H9 (cell line): ENCODE data around the gene MB. TPM values are rescaled to one million over a fixed set of nuclear protein-coding genes. Genes with fewer than 3 reads are reported as not detected.

ENCODE experiments used
- DNase-seq: peaks from one replicate; pipeline ENCODE4 v3.0.0-alpha.2; 2017
- H2AFZ ChIP-seq: one replicate; pipeline ENCODE4 v1.6.1; 2013; ENCODE audit warnings: mild to moderate bottlenecking, low read length, control low read depth, moderate library complexity
- H2AK5ac ChIP-seq: 2 replicates; pipeline ENCODE4 v1.6.1; 2013; ENCODE audit warnings: low read length, control low read depth, mixed read lengths; ENCODE audit not compliant: insufficient read length
- H2BK120ac ChIP-seq: one replicate; pipeline ENCODE4 v1.6.1; 2013; ENCODE audit warnings: low read depth, mild to moderate bottlenecking, low read length, control low read depth, inconsistent platforms; ENCODE audit not compliant: poor library complexity, severe bottlenecking
- H2BK12ac ChIP-seq: 2 replicates; pipeline ENCODE4 v1.6.1; 2013; ENCODE audit warnings: low read length, control low read depth, mixed read lengths, low read depth; ENCODE audit not compliant: insufficient read length
- H2BK15ac ChIP-seq: 2 replicates; pipeline ENCODE4 v1.6.1; 2013; ENCODE audit warnings: low read depth, low read length, control low read depth
- H2BK20ac ChIP-seq: one replicate; pipeline ENCODE4 v1.6.1; 2013; ENCODE audit warnings: low read depth, mild to moderate bottlenecking, low read length, control low read depth, inconsistent platforms; ENCODE audit not compliant: poor library complexity, severe bottlenecking
- H2BK5ac ChIP-seq: 2 replicates; pipeline ENCODE4 v1.6.1; 2013; ENCODE audit warnings: low read length, control low read depth, mixed read lengths; ENCODE audit not compliant: insufficient read length
- H3K14ac ChIP-seq: 2 replicates; pipeline ENCODE4 v1.6.1; 2013; ENCODE audit warnings: low read length, control low read depth; ENCODE audit not compliant: insufficient read depth
- H3K18ac ChIP-seq: 2 replicates; pipeline ENCODE4 v1.6.1; 2013; ENCODE audit warnings: low read depth, mild to moderate bottlenecking, mixed read lengths, low read length, control low read depth; ENCODE audit not compliant: insufficient read length
- H3K23ac ChIP-seq: 2 replicates; pipeline ENCODE4 v1.6.1; 2013; ENCODE audit warnings: low read length, control low read depth, mixed read lengths, low read depth; ENCODE audit not compliant: insufficient read length
- H3K23me2 ChIP-seq: 2 replicates; pipeline ENCODE4 v1.6.1; 2013; ENCODE audit warnings: low read depth, mild to moderate bottlenecking, mixed read lengths, low read length, control low read depth; ENCODE audit not compliant: insufficient read length, poor library complexity, severe bottlenecking
- H3K27ac ChIP-seq: 2 replicates; pipeline ENCODE4 v1.5.1; 2013; ENCODE audit warnings: low read length, control low read depth, mixed read lengths, low read depth; ENCODE audit not compliant: insufficient read length
- H3K27me3 ChIP-seq: 2 replicates; pipeline ENCODE4 v1.6.1; 2013; ENCODE audit warnings: low read length, control low read depth, inconsistent platforms; ENCODE audit not compliant: insufficient read depth
- H3K4ac ChIP-seq: 2 replicates; pipeline ENCODE4 v1.6.1; 2013; ENCODE audit warnings: low read depth, mild to moderate bottlenecking, control low read depth, inconsistent platforms, low read length, moderate library complexity
- H3K4me1 ChIP-seq: 2 replicates; pipeline ENCODE4 v1.6.1; 2013; ENCODE audit warnings: low read length, control low read depth, inconsistent platforms; ENCODE audit not compliant: insufficient read depth
- H3K4me2 ChIP-seq: 2 replicates; pipeline ENCODE4 v1.6.1; 2013; ENCODE audit warnings: low read length, control low read depth, mixed read lengths; ENCODE audit not compliant: insufficient read length, insufficient read depth
- H3K56ac ChIP-seq: 2 replicates; pipeline ENCODE4 v1.6.1; 2013; ENCODE audit warnings: low read depth, mild to moderate bottlenecking, mixed read lengths, low read length, control low read depth; ENCODE audit not compliant: insufficient read length
- H3K79me1 ChIP-seq: 2 replicates; pipeline ENCODE4 v1.6.1; 2013; ENCODE audit warnings: low read depth, mild to moderate bottlenecking, moderate library complexity, low read length, control low read depth, inconsistent platforms; ENCODE audit not compliant: insufficient read depth, poor library complexity, severe bottlenecking
- H3K79me2 ChIP-seq: 2 replicates; pipeline ENCODE4 v1.6.1; 2013; ENCODE audit warnings: low read length, control low read depth, inconsistent platforms; ENCODE audit not compliant: insufficient read depth
- H3K9ac ChIP-seq: 2 replicates; pipeline ENCODE4 v1.6.1; 2013; ENCODE audit warnings: low read length, control low read depth, mixed read lengths; ENCODE audit not compliant: insufficient read length; ENCODE audit errors: extremely low read depth
- H3K9me3 ChIP-seq: one replicate; pipeline ENCODE4 v1.6.1; 2013; ENCODE audit warnings: low read depth, low read length, inconsistent platforms; ENCODE audit not compliant: control insufficient read depth
- H3T11ph ChIP-seq: one replicate; pipeline ENCODE4 v1.6.1; 2013; ENCODE audit warnings: mild to moderate bottlenecking, low read length, control low read depth, inconsistent platforms
- H4K20me1 ChIP-seq: one replicate; pipeline ENCODE4 v1.6.1; 2013; ENCODE audit not compliant: control insufficient read depth, insufficient read length, insufficient read depth
- H4K5ac ChIP-seq: 2 replicates; pipeline ENCODE4 v1.6.1; 2013; ENCODE audit warnings: low read depth, mild to moderate bottlenecking, mixed read lengths, low read length, control low read depth; ENCODE audit not compliant: insufficient read length
- H4K8ac ChIP-seq: replicated peaks from 2 replicates; pipeline ENCODE4 v1.6.1; 2013; ENCODE audit warnings: low read length, control low read depth, mixed read lengths, low read depth; ENCODE audit not compliant: insufficient read length
- H4K91ac ChIP-seq: 2 replicates; pipeline ENCODE4 v1.6.1; 2013; ENCODE audit warnings: low read depth, mild to moderate bottlenecking, moderate library complexity, mixed read lengths, low read length, control low read depth; ENCODE audit not compliant: insufficient read length
- H3K27ac Mint-ChIP-seq, 3 experiments: 2 replicates in 2 of 3; 3 replicates in 1 of 3; pipeline ENCODE4 v1.8.0; 2020 to 2021; ENCODE audit warnings: mixed read lengths in 3 of 3, mild to moderate bottlenecking in 1 of 3, moderate library complexity in 1 of 3
- H3K27me3 Mint-ChIP-seq: 2 replicates; pipeline ENCODE4 v1.8.0; 2021; ENCODE audit warnings: low read depth, mild to moderate bottlenecking, moderate library complexity, mixed read lengths
- H3K36me3 Mint-ChIP-seq, 3 experiments: 2 replicates in 2 of 3; 3 replicates in 1 of 3; pipeline ENCODE4 v1.8.0; 2020 to 2021; ENCODE audit warnings: low read depth in 3 of 3, mixed read lengths in 3 of 3; ENCODE audit not compliant: insufficient read depth in 1 of 3
- H3K4me1 Mint-ChIP-seq, 2 experiments: 2 replicates each; pipeline ENCODE4 v1.8.0; 2020; ENCODE audit warnings: mixed read lengths in 2 of 2
- H3K4me3 Mint-ChIP-seq, 2 experiments: 2 replicates in 1 of 2; 3 replicates in 1 of 2; pipeline ENCODE4 v1.8.0; 2020 to 2021; ENCODE audit warnings: mild to moderate bottlenecking in 2 of 2, mixed read lengths in 2 of 2, moderate library complexity in 1 of 2
- H3K9me3 Mint-ChIP-seq, 2 experiments: 2 replicates in 1 of 2; 3 replicates in 1 of 2; pipeline ENCODE4 v1.8.0; 2020; ENCODE audit warnings: mild to moderate bottlenecking in 2 of 2, mixed read lengths in 2 of 2, moderate library complexity in 1 of 2
- CTCF ChIP-seq: fragments of 200-600 bp; sonication (generic); conservative IDR thresholded peaks from 3 replicates; pipeline ENCODE4 v1.8.0; 2021; ENCODE audit warnings: antibody characterized with exemption, mild to moderate bottlenecking
- WGBS: extraction: QIAGEN DNeasy Blood & Tissue Kit; methylation state at CpG from one replicate; pipeline ENCODE4 v1.1.7; 2013; ENCODE audit warnings: missing lambda C conversion rate, low lambda C conversion rate, mixed read lengths; ENCODE audit not compliant: insufficient read length; ENCODE audit errors: extremely low coverage; 5-methylcytosine and 5-hydroxymethylcytosine counted together
- total RNA-seq: library from RNA; stranded (reverse); gene quantifications from 2 replicates; pipeline ENCODE4 v1.2.1, GENCODE V29; 2021

MB gene
- total RNA-seq, 1 experiment from 2014 or later = 0.55 TPM

- no peak overlapping the region for H2BK5ac ChIP-seq
- H2BK12ac ChIP-seq = no peak overlapping the region
- H3K14ac ChIP-seq = no peak overlapping the region
- DNase-seq = no peak
- no peak overlapping the region for H3K4ac ChIP-seq
- H3K4me1 ChIP-seq = no peaks in the 10 kb centered on the region; the same call in 1 of the 2 replicates
- H4K20me1 ChIP-seq = no peaks in the 10 kb centered on the region
- H2BK20ac ChIP-seq = no peak overlapping the region
- no CpG with 5 or more reads among the region's 2 CpGs for WGBS
- no peak overlapping the region for H4K5ac ChIP-seq
- H3K9me3 Mint-ChIP-seq = peaks cover 12 to 26% of the 10 kb centered on the region in 2 experiments
- H3K4me2 ChIP-seq = no peak overlapping the region
- no peak overlapping the region; a peak in 1 of 7 replicates for H3K27ac Mint-ChIP-seq
- no peak overlapping the region for H3K9ac ChIP-seq
- H2BK120ac ChIP-seq = no peak overlapping the region
- H3K79me2 ChIP-seq = no peaks in the 10 kb centered on the region
- no peak overlapping the region for H3T11ph ChIP-seq
- H2BK15ac ChIP-seq = no peak overlapping the region
- no peak overlapping the region for H3K18ac ChIP-seq
- no peaks in the 10 kb centered on the region for H3K27me3 ChIP-seq
- H4K8ac ChIP-seq = no peak overlapping the region
- no peak overlapping the region for H2AK5ac ChIP-seq
- no peak for TF ChIP-seq CTCF
- peaks cover 3% of the 10 kb centered on the region; the same call in 1 of the 2 replicates for H3K27me3 Mint-ChIP-seq
- H3K4me3 Mint-ChIP-seq = no peak overlapping the region; a peak in 1 of 5 replicates
- H3K4me1 Mint-ChIP-seq = peaks cover 30 to 35% of the 10 kb centered on the region in 2 experiments
- no peak overlapping the region for H3K23ac ChIP-seq
- no peaks in the 10 kb centered on the region for H3K23me2 ChIP-seq
- no peak overlapping the region for H4K91ac ChIP-seq
- H3K27ac ChIP-seq = no peak overlapping the region
- H2AFZ ChIP-seq = no peak overlapping the region
- peaks cover 6 to 22% (median 10%) of the 10 kb centered on the region in 3 experiments for H3K36me3 Mint-ChIP-seq
- H3K9me3 ChIP-seq = peaks cover 5% of the 10 kb centered on the region
- no peak overlapping the region for H3K56ac ChIP-seq
- H3K79me1 ChIP-seq = no peaks in the 10 kb centered on the region
Measured at GRCh38 chr22:35661464-35661863, 44.3 kb upstream of the MB start.
